ENCODE data around the gene FGF16.

The FGF16 gene

DNA sequence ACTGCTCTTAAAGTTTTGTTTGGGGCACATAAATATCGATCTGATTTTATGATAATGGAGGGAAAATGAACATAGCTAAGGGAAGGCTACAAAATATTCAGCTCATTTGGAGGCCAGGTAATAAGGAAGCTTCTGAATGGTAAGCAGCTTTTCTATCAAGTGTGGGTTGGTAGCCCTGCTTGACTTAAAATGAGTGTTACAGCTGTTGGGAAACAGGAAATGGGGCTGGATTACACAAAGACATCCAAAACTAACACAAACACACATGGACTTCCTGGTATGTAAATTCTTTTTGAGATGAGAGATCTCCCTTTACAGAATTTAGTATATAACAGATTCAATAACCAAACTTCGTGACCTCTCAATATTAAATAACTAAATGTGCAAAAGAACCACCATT lies 58.0 kb downstream of the FGF16 start:
- Histone ChIP-seq H3K27ac (no peak overlapping the region), H2AFZ (ENCODE audit: low read depth) (no peak overlapping the region), H3K4me2 (no peak overlapping the region), H3K9ac (no peak overlapping the region), H3K27me3 (ENCODE audit: insufficient read depth, low read depth) (no peaks in the 10 kb centered on the region), H3K4me1 (ENCODE audit: low read depth, poor library complexity, severe bottlenecking) (no peaks in the 10 kb centered on the region), H3K36me3 (ENCODE audit: insufficient read depth) (no peaks in the 10 kb centered on the region), H3K4me3 (IDR thresholded peaks at IDR 0.05; ENCODE audit: insufficient read depth, low read depth, low read length) (no peak overlapping the region), H4K20me1 (ENCODE audit: insufficient read depth) (no peaks in the 10 kb centered on the region), H3K79me2 (ENCODE audit: insufficient read depth, low read depth) (no peaks in the 10 kb centered on the region)
- TF ChIP-seq, protein P1, sequence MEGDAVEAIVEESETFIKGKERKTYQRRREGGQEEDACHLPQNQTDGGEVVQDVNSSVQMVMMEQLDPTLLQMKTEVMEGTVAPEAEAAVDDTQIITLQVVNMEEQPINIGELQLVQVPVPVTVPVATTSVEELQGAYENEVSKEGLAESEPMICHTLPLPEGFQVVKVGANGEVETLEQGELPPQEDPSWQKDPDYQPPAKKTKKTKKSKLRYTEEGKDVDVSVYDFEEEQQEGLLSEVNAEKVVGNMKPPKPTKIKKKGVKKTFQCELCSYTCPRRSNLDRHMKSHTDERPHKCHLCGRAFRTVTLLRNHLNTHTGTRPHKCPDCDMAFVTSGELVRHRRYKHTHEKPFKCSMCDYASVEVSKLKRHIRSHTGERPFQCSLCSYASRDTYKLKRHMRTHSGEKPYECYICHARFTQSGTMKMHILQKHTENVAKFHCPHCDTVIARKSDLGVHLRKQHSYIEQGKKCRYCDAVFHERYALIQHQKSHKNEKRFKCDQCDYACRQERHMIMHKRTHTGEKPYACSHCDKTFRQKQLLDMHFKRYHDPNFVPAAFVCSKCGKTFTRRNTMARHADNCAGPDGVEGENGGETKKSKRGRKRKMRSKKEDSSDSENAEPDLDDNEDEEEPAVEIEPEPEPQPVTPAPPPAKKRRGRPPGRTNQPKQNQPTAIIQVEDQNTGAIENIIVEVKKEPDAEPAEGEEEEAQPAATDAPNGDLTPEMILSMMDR (conservative IDR thresholded peaks at IDR 0.05; ENCODE audit: low read depth, low read length): no peak

Measured in KMS-11 (cell line).